ENCODE data around the gene KLF15. TPM values are rescaled to one million over a fixed set of nuclear protein-coding genes. Genes with fewer than 3 reads are reported as not detected.

KLF15 gene
- total and polyA plus RNA-seq, 2 experiments from 2014 or later, result 3.5 to 19.8 TPM

- TF ChIP-seq, protein P1, sequence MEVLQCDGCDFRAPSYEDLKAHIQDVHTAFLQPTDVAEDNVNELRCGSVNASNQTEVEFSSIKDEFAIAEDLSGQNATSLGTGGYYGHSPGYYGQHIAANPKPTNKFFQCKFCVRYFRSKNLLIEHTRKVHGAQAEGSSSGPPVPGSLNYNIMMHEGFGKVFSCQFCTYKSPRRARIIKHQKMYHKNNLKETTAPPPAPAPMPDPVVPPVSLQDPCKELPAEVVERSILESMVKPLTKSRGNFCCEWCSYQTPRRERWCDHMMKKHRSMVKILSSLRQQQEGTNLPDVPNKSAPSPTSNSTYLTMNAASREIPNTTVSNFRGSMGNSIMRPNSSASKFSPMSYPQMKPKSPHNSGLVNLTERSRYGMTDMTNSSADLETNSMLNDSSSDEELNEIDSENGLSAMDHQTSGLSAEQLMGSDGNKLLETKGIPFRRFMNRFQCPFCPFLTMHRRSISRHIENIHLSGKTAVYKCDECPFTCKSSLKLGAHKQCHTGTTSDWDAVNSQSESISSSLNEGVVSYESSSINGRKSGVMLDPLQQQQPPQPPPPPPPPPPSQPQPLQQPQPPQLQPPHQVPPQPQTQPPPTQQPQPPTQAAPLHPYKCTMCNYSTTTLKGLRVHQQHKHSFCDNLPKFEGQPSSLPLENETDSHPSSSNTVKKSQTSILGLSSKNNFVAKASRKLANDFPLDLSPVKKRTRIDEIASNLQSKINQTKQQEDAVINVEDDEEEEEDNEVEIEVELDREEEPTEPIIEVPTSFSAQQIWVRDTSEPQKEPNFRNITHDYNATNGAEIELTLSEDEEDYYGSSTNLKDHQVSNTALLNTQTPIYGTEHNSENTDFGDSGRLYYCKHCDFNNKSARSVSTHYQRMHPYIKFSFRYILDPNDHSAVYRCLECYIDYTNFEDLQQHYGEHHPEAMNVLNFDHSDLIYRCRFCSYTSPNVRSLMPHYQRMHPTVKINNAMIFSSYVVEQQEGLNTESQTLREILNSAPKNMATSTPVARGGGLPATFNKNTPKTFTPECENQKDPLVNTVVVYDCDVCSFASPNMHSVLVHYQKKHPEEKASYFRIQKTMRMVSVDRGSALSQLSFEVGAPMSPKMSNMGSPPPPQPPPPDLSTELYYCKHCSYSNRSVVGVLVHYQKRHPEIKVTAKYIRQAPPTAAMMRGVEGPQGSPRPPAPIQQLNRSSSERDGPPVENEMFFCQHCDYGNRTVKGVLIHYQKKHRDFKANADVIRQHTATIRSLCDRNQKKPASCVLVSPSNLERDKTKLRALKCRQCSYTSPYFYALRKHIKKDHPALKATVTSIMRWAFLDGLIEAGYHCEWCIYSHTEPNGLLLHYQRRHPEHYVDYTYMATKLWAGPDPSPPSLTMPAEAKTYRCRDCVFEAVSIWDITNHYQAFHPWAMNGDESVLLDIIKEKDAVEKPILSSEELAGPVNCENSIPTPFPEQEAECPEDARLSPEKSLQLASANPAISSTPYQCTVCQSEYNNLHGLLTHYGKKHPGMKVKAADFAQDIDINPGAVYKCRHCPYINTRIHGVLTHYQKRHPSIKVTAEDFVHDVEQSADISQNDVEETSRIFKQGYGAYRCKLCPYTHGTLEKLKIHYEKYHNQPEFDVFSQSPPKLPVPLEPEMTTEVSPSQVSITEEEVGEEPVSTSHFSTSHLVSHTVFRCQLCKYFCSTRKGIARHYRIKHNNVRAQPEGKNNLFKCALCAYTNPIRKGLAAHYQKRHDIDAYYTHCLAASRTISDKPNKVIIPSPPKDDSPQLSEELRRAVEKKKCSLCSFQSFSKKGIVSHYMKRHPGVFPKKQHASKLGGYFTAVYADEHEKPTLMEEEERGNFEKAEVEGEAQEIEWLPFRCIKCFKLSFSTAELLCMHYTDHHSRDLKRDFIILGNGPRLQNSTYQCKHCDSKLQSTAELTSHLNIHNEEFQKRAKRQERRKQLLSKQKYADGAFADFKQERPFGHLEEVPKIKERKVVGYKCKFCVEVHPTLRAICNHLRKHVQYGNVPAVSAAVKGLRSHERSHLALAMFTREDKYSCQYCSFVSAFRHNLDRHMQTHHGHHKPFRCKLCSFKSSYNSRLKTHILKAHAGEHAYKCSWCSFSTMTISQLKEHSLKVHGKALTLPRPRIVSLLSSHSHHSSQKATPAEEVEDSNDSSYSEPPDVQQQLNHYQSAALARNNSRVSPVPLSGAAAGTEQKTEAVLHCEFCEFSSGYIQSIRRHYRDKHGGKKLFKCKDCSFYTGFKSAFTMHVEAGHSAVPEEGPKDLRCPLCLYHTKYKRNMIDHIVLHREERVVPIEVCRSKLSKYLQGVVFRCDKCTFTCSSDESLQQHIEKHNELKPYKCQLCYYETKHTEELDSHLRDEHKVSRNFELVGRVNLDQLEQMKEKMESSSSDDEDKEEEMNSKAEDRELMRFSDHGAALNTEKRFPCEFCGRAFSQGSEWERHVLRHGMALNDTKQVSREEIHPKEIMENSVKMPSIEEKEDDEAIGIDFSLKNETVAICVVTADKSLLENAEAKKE (CRISPR knock-in tag; IDR thresholded peaks at IDR 0.05), result no peak
- TF ChIP-seq POLR2AphosphoS5 (IDR thresholded peaks at IDR 0.05; ENCODE audit: low read depth), result no peak
- no peak for TF ChIP-seq CTCF (conservative IDR thresholded peaks at IDR 0.05; ENCODE audit: low read depth in 2 of 2)
- no peak for TF ChIP-seq ZNF114 (CRISPR knock-in tag; IDR thresholded peaks at IDR 0.05)
- no peak for TF ChIP-seq JUNB (IDR thresholded peaks at IDR 0.05; ENCODE audit: unreplicated experiment)
- no peak for TF ChIP-seq ZNF331 (CRISPR knock-in tag; IDR thresholded peaks at IDR 0.05; ENCODE audit: low read depth)
Observed at GRCh38 chr3:126304291-126304690, 52.9 kb downstream of the KLF15 start (continued).

GRCh38 chr3:126303272-126303671 is 53.9 kb downstream of the KLF15 start:
- Mint-ChIP-seq H3K9me3 (peaks cover 21% of the 10 kb centered on the region; the same call in 2 of the 3 replicates), H3K36me3 (ENCODE audit: low read depth) (peaks cover 4% of the 10 kb centered on the region; the same call in 2 of the 3 replicates), H3K27me3 (ENCODE audit: insufficient read depth, low read depth, poor library complexity) (peaks cover 9% of the 10 kb centered on the region), H3K4me1 (no peaks in the 10 kb centered on the region; the same call in 1 of the 3 replicates), H3K4me3 (no peak overlapping the region), H3K27ac (no peak overlapping the region)
- Histone ChIP-seq H3K9me2 (ENCODE audit: insufficient read depth) (no peaks in the 10 kb centered on the region), H3K4me1 (ENCODE audit: insufficient read depth) (no peaks in the 10 kb centered on the region), H3K79me2 (replicated peaks; ENCODE audit: insufficient read depth) (no peaks in the 10 kb centered on the region), H2AFZ (no peak overlapping the region), H3K36me3 (ENCODE audit: insufficient read depth) (0 out of 2 replicates have a peak, but pooled peaks cover 7% of the 10 kb centered on the region), H3K4me3 (no peak overlapping the region), H4K20me1 (replicated peaks; ENCODE audit: insufficient read depth) (no peaks in the 10 kb centered on the region), H3F3A (replicated peaks; ENCODE audit: low read depth) (no peaks in the 10 kb centered on the region), H3K4me2 (no peak overlapping the region), H3K27ac (ENCODE audit: low read depth) (no peak overlapping the region), H3K27me3 (ENCODE audit: insufficient read depth) (no peaks in the 10 kb centered on the region)
- TF ChIP-seq POLR2AphosphoS5 (IDR thresholded peaks at IDR 0.05; ENCODE audit: low read depth), result no peak
- TF ChIP-seq STAT1 (IDR thresholded peaks at IDR 0.05; ENCODE audit: unreplicated experiment), result no peak
- no peak for TF ChIP-seq JUNB (IDR thresholded peaks at IDR 0.05; ENCODE audit: unreplicated experiment)
- TF ChIP-seq REST (IDR thresholded peaks at IDR 0.05; ENCODE audit: unreplicated experiment), result no peak
- TF ChIP-seq, protein P2, sequence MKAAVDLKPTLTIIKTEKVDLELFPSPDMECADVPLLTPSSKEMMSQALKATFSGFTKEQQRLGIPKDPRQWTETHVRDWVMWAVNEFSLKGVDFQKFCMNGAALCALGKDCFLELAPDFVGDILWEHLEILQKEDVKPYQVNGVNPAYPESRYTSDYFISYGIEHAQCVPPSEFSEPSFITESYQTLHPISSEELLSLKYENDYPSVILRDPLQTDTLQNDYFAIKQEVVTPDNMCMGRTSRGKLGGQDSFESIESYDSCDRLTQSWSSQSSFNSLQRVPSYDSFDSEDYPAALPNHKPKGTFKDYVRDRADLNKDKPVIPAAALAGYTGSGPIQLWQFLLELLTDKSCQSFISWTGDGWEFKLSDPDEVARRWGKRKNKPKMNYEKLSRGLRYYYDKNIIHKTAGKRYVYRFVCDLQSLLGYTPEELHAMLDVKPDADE (IDR thresholded peaks at IDR 0.05), result no peak
- TF ChIP-seq ZNF114 (CRISPR knock-in tag; IDR thresholded peaks at IDR 0.05), result no peak
- DNase-seq (ENCODE audit: low spot score) (no peak), ATAC-seq (no peak)
